COLO668 (cell line): ENCODE results near the gene ELFN2.

Source experiments
- DNase-seq: peaks from one replicate; lab custom pipeline; 2025; ENCODE audit not compliant: unreplicated experiment; lab: John Stamatoyannopoulos, UW

ELFN2 gene

GRCh38 chr22:37387793-37388192 lies 39.5 kb downstream of the ELFN2 start:
- DNase-seq: no peak

- no peak for DNase-seq
These were observed 40.8 kb downstream of the ELFN2 start for GRCh38 chr22:37386441-37386840.

GRCh38 chr22:37384691-37385090 lies 42.6 kb downstream of the ELFN2 start:
- no peak for DNase-seq

GRCh38 chr22:37383341-37383740 lies 43.9 kb downstream of the ELFN2 start:
- peak; percentile 11 for DNase-seq

- DNase-seq: no peak
These were observed 45.8 kb downstream of the ELFN2 start for GRCh38 chr22:37381489-37381888.

- no peak for DNase-seq
These were observed 47.6 kb downstream of the ELFN2 start for GRCh38 chr22:37379722-37380121.

GRCh38 chr22:37379085-37379484 lies 48.2 kb downstream of the ELFN2 start:
- DNase-seq: no peak

GRCh38 chr22:37378642-37379058 lies 48.6 kb downstream of the ELFN2 start:
- no peak for DNase-seq

- no peak for DNase-seq
These were observed 49.4 kb downstream of the ELFN2 start for GRCh38 chr22:37377927-37378326.

GRCh38 chr22:37377138-37377537 lies 50.1 kb downstream of the ELFN2 start:
- no peak for DNase-seq

GRCh38 chr22:37376643-37377042 lies 50.6 kb downstream of the ELFN2 start:
- DNase-seq: no peak

- DNase-seq: no peak
These were observed 51.5 kb downstream of the ELFN2 start for GRCh38 chr22:37375801-37376200.

GRCh38 chr22:37374571-37374970 lies 52.7 kb downstream of the ELFN2 start:
- no peak for DNase-seq

- no peak for DNase-seq
These were observed 53.8 kb downstream of the ELFN2 start for GRCh38 chr22:37373451-37373850.

GRCh38 chr22:37371911-37372310 lies 55.4 kb downstream of the ELFN2 start:
- no peak for DNase-seq

- no peak for DNase-seq
These were observed 55.8 kb downstream of the ELFN2 start for GRCh38 chr22:37371491-37371890.

GRCh38 chr22:37370306-37370979 lies 56.8 kb downstream of the ELFN2 start:
- no peak for DNase-seq

GRCh38 chr22:37369483-37369882 lies 57.8 kb downstream of the ELFN2 start:
- DNase-seq: no peak

GRCh38 chr22:37368058-37368457 lies 59.2 kb downstream of the ELFN2 start:
- no peak for DNase-seq

- no peak for DNase-seq
These were observed 60.7 kb downstream of the ELFN2 start for GRCh38 chr22:37366601-37367000.

GRCh38 chr22:37365950-37366349 lies 61.3 kb downstream of the ELFN2 start:
- no peak for DNase-seq

- no peak for DNase-seq
These were observed 63.9 kb downstream of the ELFN2 start for GRCh38 chr22:37363261-37363992.

- DNase-seq: no peak
These were observed 64.7 kb downstream of the ELFN2 start for GRCh38 chr22:37362621-37363020.
